Measurements from ENCODE around the gene PRRT2.

GRCh38 chr16:29843931-29844330, 31.9 kb downstream of the PRRT2 start:
- TF ChIP-seq CTCF (IDR thresholded peaks at IDR 0.05) (no peak), ZFX (IDR thresholded peaks at IDR 0.05; ENCODE audit: borderline replicate concordance) (no peak)

All from 22Rv1 (cell line).